Natural killer cell (primary cell): ENCODE results near the gene PRSS36. TPM values are rescaled to one million over a fixed set of nuclear protein-coding genes. Genes with fewer than 3 reads are reported as not detected.
A peak's percentile ranks its signal among the peaks of the same experiment; 100 is the strongest.
"Not testable (repeated sequence)": the region's sequence is repeated elsewhere in the genome, so short reads cannot be mapped to it uniquely, and the experiment has no call there.

Experiments
- ATAC-seq, 3 donors: fragments of 150-1000 bp in 2 of 3; fragments of 200-7000 bp in 1 of 3; cut with Tn5 transposase; 1 replicate in 1 of 3; 2 replicates in 2 of 3; pipeline ENCODE4 v1.10.0; 2021; ENCODE audit warnings: mild to moderate bottlenecking in 2 of 3, moderate library complexity in 2 of 3
- DNase-seq, 2 donors: peaks; one replicate each; pipeline versions ENCODE4 v3.0.0 to v3.0.0-alpha.2; 2013 to 2021; ENCODE audit warnings: mixed read lengths in 1 of 2
- H3K27ac ChIP-seq: one replicate; pipeline ENCODE4 v1.5.1; 2013; ENCODE audit warnings: mild to moderate bottlenecking, low read length
- H3K27me3 ChIP-seq: one replicate; pipeline ENCODE4 v1.6.1; 2013; ENCODE audit warnings: low read length; ENCODE audit not compliant: control insufficient read depth, insufficient read depth
- H3K36me3 ChIP-seq: one replicate; pipeline ENCODE4 v1.6.1; 2013; ENCODE audit warnings: low read length; ENCODE audit not compliant: control insufficient read depth, insufficient read depth
- H3K4me1 ChIP-seq: one replicate; pipeline ENCODE4 v1.6.1; 2013; ENCODE audit warnings: low read length; ENCODE audit not compliant: control insufficient read depth, insufficient read depth
- H3K4me3 ChIP-seq: one replicate; pipeline ENCODE4 v1.5.1; 2013; ENCODE audit warnings: low read length
- H3K9me3 ChIP-seq: one replicate; pipeline ENCODE4 v1.6.1; 2013; ENCODE audit warnings: low read length; ENCODE audit not compliant: control insufficient read depth, insufficient read depth
- H3K27ac Mint-ChIP-seq, 2 donors: one replicate each; pipeline ENCODE4 v1.8.0; 2022; ENCODE audit warnings: mild to moderate bottlenecking in 2 of 2, mixed read lengths in 2 of 2, moderate library complexity in 1 of 2
- H3K27me3 Mint-ChIP-seq, 2 donors: one replicate each; pipeline ENCODE4 v1.8.0; 2022; ENCODE audit warnings: low read depth in 2 of 2, mixed read lengths in 2 of 2
- H3K36me3 Mint-ChIP-seq: one replicate; pipeline ENCODE4 v1.8.0; 2022; ENCODE audit warnings: mixed read lengths
- H3K4me1 Mint-ChIP-seq, 2 donors: one replicate each; pipeline ENCODE4 v1.8.0; 2022; ENCODE audit warnings: mixed read lengths in 2 of 2
- H3K4me3 Mint-ChIP-seq: one replicate; pipeline ENCODE4 v1.8.0; 2022; ENCODE audit warnings: mild to moderate bottlenecking, moderate library complexity, mixed read lengths
- H3K9me3 Mint-ChIP-seq, 2 donors: one replicate each; pipeline ENCODE4 v1.8.0; 2022; ENCODE audit warnings: mixed read lengths in 2 of 2
- CTCF ChIP-seq: fragments of 200-600 bp; IDR thresholded peaks from one replicate; pipeline ENCODE4 v1.8.0; 2022; ENCODE audit warnings: antibody characterized with exemption
- WGBS: methylation state at CpG from one replicate; pipeline ENCODE4 v1.1.7; 2013; ENCODE audit warnings: missing lambda C conversion rate; ENCODE audit not compliant: insufficient coverage; 5-methylcytosine and 5-hydroxymethylcytosine counted together
- intact Hi-C: fragments of 100-400 bp; cut with micrococcal nuclease; formaldehyde crosslinking; loops from one replicate; pipeline ENCODE4 v1.14.2; 2022
- total RNA-seq, 4 donors: library from RNA; stranded (reverse); fragments of 120-200 nt in 1 of 4; gene quantifications; one replicate each; pipeline versions ENCODE4 v1.2.3 to v1.2.4, GENCODE V29; 2013 to 2022

PRSS36 gene
- total RNA-seq, 3 donors from 2014 or later (not counting 1 experiment from before 2014, with no cell fraction given), result 2.1 to 3.5 (median 2.3) TPM

- Mint-ChIP-seq H3K4me1 (peaks cover 59 to 64% of the 10 kb centered on the region in 2 donors), H3K27me3 (peaks cover 0 to 2% of the 10 kb centered on the region in 2 donors), H3K27ac (peak overlapping the region; percentile 99), H3K9me3 (no peaks in the 10 kb centered on the region), H3K36me3 (no peaks in the 10 kb centered on the region), H3K4me3 (peak overlapping the region; percentile 99)
- Histone ChIP-seq H3K4me1 (peaks cover 65% of the 10 kb centered on the region), H3K4me3 (peak overlapping the region; percentile 89), H3K9me3 (no peaks in the 10 kb centered on the region), H3K36me3 (peaks cover 22% of the 10 kb centered on the region), H3K27me3 (no peaks in the 10 kb centered on the region), H3K27ac (peak overlapping the region; percentile 92)
- DNase-seq, result no peak
- no peak for ATAC-seq
- TF ChIP-seq CTCF, result no peak
- WGBS, result under 1% methylated on average over 27 of the region's 27 CpGs
- intact Hi-C loops, result loop anchor here (1.0 kb wide), 1 partner anchor 37 kb away; no protein-coding TSS in a partner anchor
These were observed 29.4 kb upstream of the PRSS36 start for GRCh38 chr16:31179219-31179746.

- Mint-ChIP-seq H3K27me3 (peaks cover 0 to 2% of the 10 kb centered on the region in 2 donors), H3K9me3 (no peaks in the 10 kb centered on the region), H3K36me3 (no peaks in the 10 kb centered on the region), H3K4me1 (peaks cover 39 to 42% of the 10 kb centered on the region in 2 donors), H3K27ac (peak overlapping the region; percentile 3 to 71), H3K4me3 (peak overlapping the region; percentile 75)
- ATAC-seq, result no peak
- Histone ChIP-seq H3K27ac (no peak overlapping the region), H3K4me1 (peaks cover 45% of the 10 kb centered on the region), H3K36me3 (peaks cover under 1% of the 10 kb centered on the region), H3K4me3 (peak overlapping the region; percentile 4), H3K9me3 (no peaks in the 10 kb centered on the region), H3K27me3 (no peaks in the 10 kb centered on the region)
- TF ChIP-seq CTCF, result no peak
- intact Hi-C loops, result no loop called here
- 0% methylated on average over 3 of the region's 3 CpGs for WGBS
- DNase-seq, result peak; percentile 54 to 76
These were observed 27.3 kb upstream of the PRSS36 start for GRCh38 chr16:31177136-31177535.

GRCh38 chr16:31170048-31170447 lies 20.2 kb upstream of the PRSS36 start:
- H3K9me3 ChIP-seq, H3K27me3 ChIP-seq, H3K4me1 ChIP-seq, H3K9me3 Mint-ChIP-seq, H3K27ac ChIP-seq, H3K4me1 Mint-ChIP-seq, H3K4me3 ChIP-seq, H3K36me3 ChIP-seq, H3K4me3 Mint-ChIP-seq, intact Hi-C loops, H3K27me3 Mint-ChIP-seq, H3K36me3 Mint-ChIP-seq, DNase-seq, H3K27ac Mint-ChIP-seq, ATAC-seq: not testable (repeated sequence)
- WGBS, result no CpG with 5 or more reads among the region's 2 CpGs

GRCh38 chr16:31168848-31169247 lies 19.0 kb upstream of the PRSS36 start:
- H3K27ac ChIP-seq, result no peak overlapping the region
- Mint-ChIP-seq H3K4me3 (no peak overlapping the region), H3K9me3 (no peaks in the 10 kb centered on the region), H3K36me3 (no peaks in the 10 kb centered on the region), H3K27me3 (no peaks in the 10 kb centered on the region), H3K4me1 (no peaks in the 10 kb centered on the region), H3K27ac (no peak overlapping the region)
- ATAC-seq (no peak), DNase-seq (no peak)
- intact Hi-C loops, result no loop called here
- no peaks in the 10 kb centered on the region for H3K36me3 ChIP-seq
- H3K4me1 ChIP-seq, result no peaks in the 10 kb centered on the region
- no peaks in the 10 kb centered on the region for H3K27me3 ChIP-seq
- 100% methylated on average over 1 of the region's 2 CpGs for WGBS
- no peak overlapping the region for H3K4me3 ChIP-seq
- TF ChIP-seq CTCF, result no peak
- no peaks in the 10 kb centered on the region for H3K9me3 ChIP-seq
